ENCODE data around the gene NCAM2. TPM values are rescaled to one million over a fixed set of nuclear protein-coding genes. Genes with fewer than 3 reads are reported as not detected.

NCAM2 gene
- total RNA-seq, 2 donors from 2014 or later, result not detected

DNA sequence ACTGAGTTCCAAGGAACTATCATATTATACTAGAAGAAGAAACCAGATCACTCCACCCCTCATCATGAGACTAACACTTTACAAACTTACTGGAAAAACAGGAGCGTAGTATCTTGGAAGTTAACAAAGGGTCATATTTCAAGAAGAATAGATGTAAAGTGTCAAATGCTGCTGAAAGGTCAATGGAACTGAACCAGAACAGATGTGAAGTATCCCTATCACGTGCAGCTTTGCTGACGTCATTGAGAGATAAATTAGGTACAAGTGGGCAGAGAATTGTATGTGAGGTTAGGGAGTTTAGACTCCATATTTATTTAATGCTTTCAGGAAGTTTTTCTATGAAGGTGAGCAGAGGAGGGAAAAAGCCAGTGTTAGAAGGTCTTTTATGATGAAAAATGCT is 483.0 kb downstream of the NCAM2 start:
- peaks cover 11% of the 10 kb centered on the region for H3K9me3 Mint-ChIP-seq
- peaks cover 13% of the 10 kb centered on the region for H3K36me3 Mint-ChIP-seq
- DNase-seq (ENCODE audit: low spot score) (no peak), ATAC-seq (no peak)
- H3K27ac Mint-ChIP-seq, result no peak overlapping the region
- H3K4me1 Mint-ChIP-seq (ENCODE audit: low read depth in 2 of 2), result no peaks in the 10 kb centered on the region
- H3K4me3 Mint-ChIP-seq, result no peak overlapping the region
- no peaks in the 10 kb centered on the region for H3K27me3 Mint-ChIP-seq

DNA sequence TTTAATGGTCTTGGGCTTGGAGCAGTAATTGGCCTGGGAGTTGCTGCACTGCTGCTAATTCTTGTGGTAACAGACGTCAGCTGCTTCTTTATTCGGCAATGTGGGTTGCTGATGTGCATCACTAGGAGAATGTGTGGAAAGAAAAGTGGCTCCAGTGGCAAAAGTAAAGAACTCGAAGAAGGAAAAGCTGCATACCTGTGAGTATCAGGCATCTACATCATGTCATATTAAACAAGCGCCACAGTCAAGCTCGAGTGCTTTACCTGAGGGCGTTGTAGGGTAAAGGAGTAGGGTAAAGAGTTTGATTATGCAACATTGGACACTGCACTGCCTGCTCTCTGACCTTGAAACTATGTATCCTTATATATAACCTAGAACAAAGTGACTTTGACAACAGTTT is 510.6 kb downstream of the NCAM2 start:
- Mint-ChIP-seq H3K27ac (no peak overlapping the region), H3K27me3 (no peaks in the 10 kb centered on the region), H3K36me3 (no peaks in the 10 kb centered on the region), H3K9me3 (peaks cover 28% of the 10 kb centered on the region), H3K4me3 (no peak overlapping the region), H3K4me1 (ENCODE audit: low read depth in 2 of 2) (no peaks in the 10 kb centered on the region)
- DNase-seq (ENCODE audit: low spot score) (no peak), ATAC-seq (no peak)

DNA sequence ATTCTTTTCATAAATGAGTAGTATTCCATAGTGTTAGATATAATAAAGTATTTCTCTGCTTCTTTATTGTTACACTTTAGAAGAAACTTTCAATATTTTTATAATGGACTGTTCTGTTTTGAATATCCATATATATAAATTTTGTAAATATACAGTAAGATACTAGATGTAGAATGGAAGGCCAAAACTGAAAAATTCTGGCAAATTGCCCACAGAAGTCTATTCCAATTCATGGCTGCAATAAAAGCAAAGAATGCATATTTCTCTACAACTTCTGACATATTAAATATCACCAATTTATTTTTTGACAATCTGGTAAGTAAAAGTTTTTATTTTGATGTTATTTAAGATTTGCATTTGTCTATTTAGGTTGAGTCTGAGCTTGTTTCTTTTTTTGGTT is 532.5 kb downstream of the NCAM2 start:
- H3K9me3 Mint-ChIP-seq, result peaks cover 7% of the 10 kb centered on the region
- no peak overlapping the region for H3K27ac Mint-ChIP-seq
- DNase-seq (ENCODE audit: low spot score) (no peak), ATAC-seq (no peak)
- no peaks in the 10 kb centered on the region for H3K36me3 Mint-ChIP-seq
- no peaks in the 10 kb centered on the region for H3K4me1 Mint-ChIP-seq (ENCODE audit: low read depth in 2 of 2)
- H3K4me3 Mint-ChIP-seq, result no peak overlapping the region
- H3K27me3 Mint-ChIP-seq, result no peaks in the 10 kb centered on the region

DNA sequence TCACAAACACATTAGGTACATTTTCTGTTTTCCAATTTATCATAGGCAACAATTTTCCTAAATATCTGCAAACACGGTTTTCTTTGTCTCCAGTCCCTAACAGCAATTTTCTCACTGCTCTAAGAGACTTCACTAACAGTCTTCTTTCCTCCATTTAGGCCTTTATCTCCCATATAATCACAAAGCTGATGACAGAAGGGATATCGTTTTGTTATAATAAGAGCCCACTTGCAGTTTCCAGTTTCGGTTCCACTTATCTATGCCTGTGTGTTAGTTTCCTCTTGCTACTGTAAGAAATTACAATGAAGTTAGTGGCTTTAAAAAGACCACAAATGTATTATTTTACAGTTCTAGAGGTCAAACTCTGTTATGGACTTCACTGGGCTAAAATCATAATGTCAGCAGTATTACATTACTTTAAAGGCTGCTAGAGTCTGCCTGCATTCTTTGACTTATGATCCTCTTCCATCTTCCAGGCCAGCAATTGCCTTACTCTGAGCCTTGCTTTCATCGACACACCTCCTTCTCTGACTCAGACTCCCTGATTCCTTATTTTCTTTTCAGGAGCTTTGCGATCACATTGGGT is 549.3 kb downstream of the NCAM2 start:
- ATAC-seq, result no peak
- no peaks in the 10 kb centered on the region for H3K27me3 Mint-ChIP-seq
- no peak overlapping the region for H3K4me3 Mint-ChIP-seq

DNA sequence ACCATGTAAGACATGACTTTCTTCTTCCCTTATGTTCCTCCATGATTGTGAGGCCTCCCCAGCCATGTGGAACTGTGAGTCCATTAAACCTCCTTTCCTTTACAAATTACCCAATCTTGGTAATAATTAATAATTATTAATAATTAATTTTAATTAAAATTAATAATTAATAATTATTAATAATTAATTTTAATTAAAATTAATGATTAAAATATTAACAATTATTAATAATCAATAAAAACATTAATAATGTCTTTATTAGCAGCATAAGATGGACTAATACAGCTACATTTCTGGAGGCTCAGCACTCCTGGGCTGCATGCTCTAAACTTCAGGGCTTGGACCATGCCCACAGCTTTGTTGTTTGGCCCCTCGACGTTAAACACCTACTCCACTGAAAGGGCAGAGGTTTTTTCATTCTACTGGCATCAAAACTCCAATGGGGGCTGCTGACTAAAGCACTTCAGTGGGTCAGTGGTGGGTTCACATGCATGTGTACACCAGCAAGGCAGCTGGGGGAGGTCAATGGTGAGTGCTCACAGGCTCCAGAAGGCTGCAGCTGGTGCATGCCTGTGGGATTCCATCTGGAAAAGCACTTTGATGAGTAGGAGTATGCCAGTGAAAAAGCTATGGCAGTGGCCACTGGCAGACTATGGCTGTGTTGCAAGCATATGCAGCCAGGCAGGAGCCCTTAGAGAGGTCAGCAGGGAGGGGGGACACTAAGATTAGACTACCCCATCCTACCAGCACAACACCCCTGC is 561.3 kb downstream of the NCAM2 start:
- Mint-ChIP-seq H3K9me3 (peaks cover 37% of the 10 kb centered on the region), H3K4me1 (ENCODE audit: low read depth in 2 of 2) (no peaks in the 10 kb centered on the region), H3K4me3 (no peak overlapping the region), H3K27me3 (no peaks in the 10 kb centered on the region), H3K27ac (no peak overlapping the region), H3K36me3 (peaks cover 23% of the 10 kb centered on the region)
- no peak for ATAC-seq
- DNase-seq (ENCODE audit: low spot score), result no peak

More for the DNA sequence above, 549.3 kb downstream of the NCAM2 start:
- H3K9me3 Mint-ChIP-seq, result peaks cover 15% of the 10 kb centered on the region
- H3K4me1 Mint-ChIP-seq (ENCODE audit: low read depth in 2 of 2), result no peaks in the 10 kb centered on the region
- no peak for DNase-seq (ENCODE audit: low spot score)
- H3K27ac Mint-ChIP-seq, result no peak overlapping the region
- H3K36me3 Mint-ChIP-seq, result peaks cover 10% of the 10 kb centered on the region
